Suprapubic skin (tissue), 4 donors: ENCODE results near the gene SYNDIG1. TPM values are rescaled to one million over a fixed set of nuclear protein-coding genes. Genes with fewer than 3 reads are reported as not detected.

Source experiments
- DNase-seq, 2 donors: peaks; one replicate each; pipeline ENCODE4 v3.0.0-alpha.2; 2019; ENCODE audit warnings: low spot score in 2 of 2
- H3K27ac ChIP-seq: fragments of 200-600 bp; sonication (generic); one replicate; pipeline ENCODE4 v1.5.1; 2019
- H3K27me3 ChIP-seq: fragments of 200-600 bp; sonication (generic); one replicate; pipeline ENCODE4 v1.5.1; 2019
- H3K36me3 ChIP-seq: fragments of 200-600 bp; sonication (generic); one replicate; pipeline ENCODE4 v1.5.1; 2019
- H3K4me1 ChIP-seq: fragments of 200-600 bp; sonication (generic); one replicate; pipeline ENCODE4 v1.5.1; 2019
- H3K4me3 ChIP-seq: fragments of 200-600 bp; sonication (generic); one replicate; pipeline ENCODE4 v1.5.1; 2019; ENCODE audit warnings: mild to moderate bottlenecking
- H3K9me3 ChIP-seq: fragments of 200-600 bp; sonication (generic); one replicate; pipeline ENCODE4 v1.5.1; 2019
- EP300 ChIP-seq: sonication (generic); formaldehyde crosslinking; IDR thresholded peaks from one replicate; pipeline ENCODE4 v1.6.1; 2017; ENCODE audit warnings: antibody characterized with exemption
- POLR2A ChIP-seq, 2 donors: fragments of 450-650 bp; IDR thresholded peaks; one replicate each; pipeline ENCODE4 v1.6.1; 2017; ENCODE audit warnings: antibody characterized with exemption in 2 of 2, mild to moderate bottlenecking in 2 of 2, moderate library complexity in 2 of 2
- POLR2AphosphoS5 ChIP-seq, 3 donors: sonication (generic); formaldehyde crosslinking; IDR thresholded peaks; one replicate each; pipeline ENCODE4 v1.6.1; 2017; ENCODE audit warnings: antibody characterized with exemption in 3 of 3
- WGBS: methylation state at CpG from one replicate; pipeline ENCODE4 v1.1.5; 2018; 5-methylcytosine and 5-hydroxymethylcytosine counted together
- total RNA-seq, 4 donors: library from RNA; depleted of rRNA; stranded (reverse); fragments of >200 nt; gene quantifications; one replicate each; pipeline ENCODE4 v1.1.0, GENCODE V29; 2016
- TF ChIP-seq, protein P1 (sequence below), 2 donors: fragments of 200-600 bp in 1 of 2; fragments of 450-650 bp in 1 of 2; sonication (generic) in 1 of 2; IDR thresholded peaks; one replicate each; pipeline ENCODE4 v1.5.1; 2016 to 2019; ENCODE audit warnings: antibody characterized with exemption in 2 of 2, mild to moderate bottlenecking in 1 of 2, moderate library complexity in 1 of 2

Gene SYNDIG1
- total RNA-seq, 4 donors from 2014 or later = not detected

DNA sequence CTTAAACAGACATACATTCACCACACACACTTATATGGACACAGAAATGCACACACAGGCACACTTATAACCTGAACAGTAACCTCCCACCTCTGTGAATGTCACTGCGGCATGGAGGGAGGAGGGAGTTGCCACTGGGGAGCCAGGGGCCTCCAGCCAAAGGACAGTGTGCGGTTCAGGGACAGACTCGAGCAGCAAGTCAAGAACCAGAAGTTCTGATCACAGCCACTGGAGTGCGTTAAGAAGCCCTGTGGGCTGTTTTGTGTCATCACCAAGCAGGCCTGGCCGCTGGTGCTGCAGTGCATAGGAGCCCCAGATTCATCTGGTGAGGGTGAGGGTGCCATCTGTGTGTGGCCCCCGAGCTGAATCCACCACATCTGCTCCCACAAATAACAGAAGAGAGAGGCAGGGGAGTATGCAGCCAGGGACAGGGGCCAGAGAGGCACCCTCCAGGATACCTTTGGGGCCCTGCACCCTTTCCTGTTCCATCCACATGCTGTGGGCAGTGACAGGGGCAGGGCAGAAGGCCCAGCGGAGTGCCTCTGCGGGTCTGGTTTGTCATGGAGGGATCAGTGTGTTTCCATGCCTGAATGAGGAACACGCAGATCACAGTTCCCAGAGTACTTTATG lies 20.3 kb downstream of the SYNDIG1 start:
- no peak for DNase-seq
- Histone ChIP-seq H3K36me3 (no peaks in the 10 kb centered on the region), H3K4me3 (no peak overlapping the region), H3K27ac (no peak overlapping the region), H3K27me3 (peaks cover 3% of the 10 kb centered on the region), H3K9me3 (no peaks in the 10 kb centered on the region), H3K4me1 (no peaks in the 10 kb centered on the region)
- 75% methylated on average over 6 of the region's 9 CpGs for WGBS
- TF ChIP-seq POLR2AphosphoS5 (IDR thresholded peaks at IDR 0.05) (no peak), EP300 (no peak), POLR2A (IDR thresholded peaks at IDR 0.05) (no peak)
- TF ChIP-seq, protein P1, sequence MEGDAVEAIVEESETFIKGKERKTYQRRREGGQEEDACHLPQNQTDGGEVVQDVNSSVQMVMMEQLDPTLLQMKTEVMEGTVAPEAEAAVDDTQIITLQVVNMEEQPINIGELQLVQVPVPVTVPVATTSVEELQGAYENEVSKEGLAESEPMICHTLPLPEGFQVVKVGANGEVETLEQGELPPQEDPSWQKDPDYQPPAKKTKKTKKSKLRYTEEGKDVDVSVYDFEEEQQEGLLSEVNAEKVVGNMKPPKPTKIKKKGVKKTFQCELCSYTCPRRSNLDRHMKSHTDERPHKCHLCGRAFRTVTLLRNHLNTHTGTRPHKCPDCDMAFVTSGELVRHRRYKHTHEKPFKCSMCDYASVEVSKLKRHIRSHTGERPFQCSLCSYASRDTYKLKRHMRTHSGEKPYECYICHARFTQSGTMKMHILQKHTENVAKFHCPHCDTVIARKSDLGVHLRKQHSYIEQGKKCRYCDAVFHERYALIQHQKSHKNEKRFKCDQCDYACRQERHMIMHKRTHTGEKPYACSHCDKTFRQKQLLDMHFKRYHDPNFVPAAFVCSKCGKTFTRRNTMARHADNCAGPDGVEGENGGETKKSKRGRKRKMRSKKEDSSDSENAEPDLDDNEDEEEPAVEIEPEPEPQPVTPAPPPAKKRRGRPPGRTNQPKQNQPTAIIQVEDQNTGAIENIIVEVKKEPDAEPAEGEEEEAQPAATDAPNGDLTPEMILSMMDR (IDR thresholded peaks at IDR 0.05) = no peak

DNA sequence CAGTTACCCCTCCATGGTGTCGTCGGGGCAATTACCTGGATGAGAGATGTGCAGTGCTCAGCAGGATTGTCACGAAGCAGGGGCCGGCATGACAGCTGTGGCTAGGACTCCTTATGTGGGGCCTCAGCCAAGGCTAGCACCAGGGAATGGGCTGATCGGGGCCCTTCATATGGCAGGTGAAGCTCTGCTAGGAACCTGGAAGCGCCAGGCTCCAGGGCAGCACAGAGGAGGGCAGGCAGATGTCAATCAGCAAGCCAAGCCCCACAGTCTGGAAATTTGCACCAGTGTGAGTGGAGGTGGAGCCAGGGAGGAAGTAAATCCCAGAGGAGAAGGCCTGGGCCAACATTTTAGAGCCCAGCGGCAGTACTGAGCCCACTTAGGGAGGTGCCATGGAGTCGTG lies 21.2 kb downstream of the SYNDIG1 start:
- H3K27me3 ChIP-seq = peaks cover 3% of the 10 kb centered on the region
- no peaks in the 10 kb centered on the region for H3K9me3 ChIP-seq
- WGBS = 90% methylated on average over 7 of the region's 8 CpGs
- H3K4me1 ChIP-seq = no peaks in the 10 kb centered on the region
- no peak overlapping the region for H3K4me3 ChIP-seq
- no peak for DNase-seq
- TF ChIP-seq EP300 = no peak
- no peak for TF ChIP-seq POLR2A (IDR thresholded peaks at IDR 0.05)
- TF ChIP-seq, protein P1 (IDR thresholded peaks at IDR 0.05) = no peak
- no peak for TF ChIP-seq POLR2AphosphoS5 (IDR thresholded peaks at IDR 0.05)
- no peaks in the 10 kb centered on the region for H3K36me3 ChIP-seq
- no peak overlapping the region for H3K27ac ChIP-seq

DNA sequence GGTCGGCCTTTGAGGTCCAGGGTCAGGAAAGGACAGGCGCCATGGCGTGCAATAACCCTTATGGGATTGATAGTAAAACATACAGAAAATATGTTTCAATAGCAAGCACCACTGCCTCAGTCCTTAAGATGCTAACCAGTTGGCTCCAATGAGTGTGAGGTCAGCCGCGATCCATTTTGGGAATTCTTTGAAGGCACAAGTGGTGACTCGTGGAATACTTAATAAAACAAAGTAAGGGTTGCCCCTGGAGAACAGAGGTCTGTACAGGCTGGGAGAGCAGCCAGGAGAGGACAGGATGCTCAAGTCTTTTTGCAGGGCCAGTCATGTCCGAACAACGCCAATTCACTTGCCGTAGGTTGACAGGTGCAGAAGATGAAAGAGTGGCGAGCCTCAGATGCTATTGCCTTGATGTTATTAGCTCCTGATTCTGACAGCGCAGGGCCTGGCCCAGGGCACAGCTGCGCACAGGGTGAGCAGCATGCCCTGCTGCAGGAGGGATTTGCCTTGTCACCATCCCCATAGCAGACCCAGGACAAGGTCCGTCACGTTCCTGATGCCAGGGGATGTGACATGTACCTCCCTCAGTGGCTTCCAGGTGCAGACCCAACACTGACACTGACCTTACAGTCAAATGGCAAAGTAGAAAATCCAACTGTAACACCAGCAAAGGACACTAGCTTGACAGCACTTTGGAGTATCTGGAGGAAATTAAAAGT lies 21.8 kb downstream of the SYNDIG1 start:
- 79% methylated on average over 10 of the region's 14 CpGs for WGBS
- TF ChIP-seq, protein P1 (IDR thresholded peaks at IDR 0.05) = no peak
- TF ChIP-seq EP300 = no peak
- no peak for TF ChIP-seq POLR2A (IDR thresholded peaks at IDR 0.05)
- TF ChIP-seq POLR2AphosphoS5 (IDR thresholded peaks at IDR 0.05) = no peak
- Histone ChIP-seq H3K9me3 (no peaks in the 10 kb centered on the region), H3K36me3 (no peaks in the 10 kb centered on the region), H3K4me1 (no peaks in the 10 kb centered on the region), H3K27me3 (no peaks in the 10 kb centered on the region), H3K27ac (no peak overlapping the region), H3K4me3 (no peak overlapping the region)
- DNase-seq = no peak

DNA sequence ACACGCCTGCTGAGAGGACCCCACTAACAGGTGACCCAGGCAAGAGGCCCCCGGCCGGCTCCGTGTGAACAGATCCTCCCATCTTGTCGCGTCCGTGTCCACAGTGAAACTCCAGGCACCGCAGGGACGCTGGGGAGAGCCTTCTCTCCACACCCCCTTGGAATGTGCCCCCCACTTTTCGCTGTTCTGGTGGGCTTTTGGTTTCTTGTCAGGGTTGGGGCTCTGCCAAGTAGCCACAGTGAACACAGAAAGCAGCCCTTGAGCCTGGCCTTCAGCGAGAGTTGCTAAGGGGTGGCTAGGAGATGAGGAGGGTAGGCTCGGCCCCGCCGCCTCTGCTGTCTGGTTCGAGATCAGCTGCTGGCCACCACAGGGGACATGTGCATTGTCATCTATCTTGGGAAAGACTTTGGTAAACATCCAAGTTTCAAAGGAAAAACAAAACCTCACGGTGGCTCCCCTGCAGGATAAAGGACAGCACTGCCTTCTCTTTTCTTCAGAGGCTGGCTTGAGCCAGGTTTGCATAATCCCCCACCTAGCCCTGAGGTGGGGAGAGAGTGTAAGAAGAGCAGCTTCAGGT lies 22.7 kb downstream of the SYNDIG1 start:
- Histone ChIP-seq H3K27ac (no peak overlapping the region), H3K9me3 (no peaks in the 10 kb centered on the region), H3K27me3 (no peaks in the 10 kb centered on the region), H3K36me3 (no peaks in the 10 kb centered on the region), H3K4me1 (no peaks in the 10 kb centered on the region), H3K4me3 (no peak overlapping the region)
- no peak for DNase-seq
- WGBS = 77% methylated on average over 16 of the region's 16 CpGs
- TF ChIP-seq POLR2AphosphoS5 (IDR thresholded peaks at IDR 0.05) = no peak
- TF ChIP-seq, protein P1 (IDR thresholded peaks at IDR 0.05) = no peak
- no peak for TF ChIP-seq POLR2A (IDR thresholded peaks at IDR 0.05)
- TF ChIP-seq EP300 = no peak

DNA sequence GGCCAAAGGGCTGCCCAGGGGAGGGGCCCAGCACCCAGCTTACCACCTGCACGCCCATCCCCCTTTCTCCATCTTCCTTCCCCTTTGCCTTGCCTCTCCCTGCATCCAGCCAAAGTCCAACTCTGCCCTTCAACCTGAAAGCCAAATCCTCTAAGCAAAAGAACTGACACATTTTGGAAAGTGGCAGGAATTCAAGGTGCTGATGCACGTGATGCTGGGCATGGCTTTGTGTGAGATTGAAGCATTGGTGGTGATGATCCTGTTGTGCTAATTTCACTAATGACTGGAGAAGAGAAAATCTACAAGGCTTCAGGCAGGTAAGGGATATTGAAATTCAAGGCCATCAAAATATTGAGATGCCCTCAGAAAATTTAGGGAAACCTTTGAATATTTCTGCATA lies 23.3 kb downstream of the SYNDIG1 start:
- DNase-seq = no peak

More for the DNA sequence above, 23.3 kb downstream of the SYNDIG1 start:
- Histone ChIP-seq H3K4me1 (no peaks in the 10 kb centered on the region), H3K27me3 (no peaks in the 10 kb centered on the region), H3K36me3 (no peaks in the 10 kb centered on the region), H3K27ac (no peak overlapping the region), H3K4me3 (no peak overlapping the region), H3K9me3 (no peaks in the 10 kb centered on the region)
- WGBS = 79% methylated on average over 2 of the region's 2 CpGs
- TF ChIP-seq POLR2AphosphoS5 (IDR thresholded peaks at IDR 0.05) (no peak), POLR2A (IDR thresholded peaks at IDR 0.05) (no peak), EP300 (no peak)
- TF ChIP-seq, protein P1 (IDR thresholded peaks at IDR 0.05) = no peak
